ENCODE data around the gene ZNF367.

DNA sequence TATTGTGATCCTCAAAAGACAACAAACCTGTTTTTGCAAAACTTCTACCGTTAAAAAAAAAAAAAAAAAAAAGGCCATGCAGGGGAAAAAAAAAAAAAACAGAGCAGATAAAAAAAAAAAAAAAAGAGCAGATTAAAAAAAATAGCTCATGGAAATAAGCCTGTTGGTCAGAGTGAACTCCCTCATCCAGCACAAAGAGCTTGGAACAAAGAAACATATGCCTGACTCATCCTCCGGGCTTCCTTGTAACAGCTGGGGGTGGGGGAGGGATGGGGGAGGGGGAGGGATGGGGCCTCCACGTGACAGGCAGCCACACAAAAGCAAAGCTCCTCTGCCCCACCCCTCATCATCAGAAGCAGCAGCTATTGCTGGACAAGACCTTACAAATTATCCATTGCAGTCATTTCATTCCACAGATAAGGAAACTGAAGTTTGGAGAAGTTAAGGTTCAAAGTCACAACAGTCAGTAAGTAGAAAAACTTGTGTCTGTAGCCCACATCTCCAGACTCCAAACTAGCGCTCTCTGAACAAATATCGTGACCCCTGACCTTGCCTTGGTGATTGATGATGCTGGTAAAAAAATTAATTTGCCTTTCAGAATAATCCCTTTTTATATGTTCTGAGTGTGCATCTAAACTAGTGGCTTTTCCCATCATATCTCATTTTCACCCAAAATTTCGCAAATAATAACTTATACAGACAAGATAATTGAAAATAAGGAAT, 73.6 kb downstream of the ZNF367 start:
- TF ChIP-seq, protein P1, sequence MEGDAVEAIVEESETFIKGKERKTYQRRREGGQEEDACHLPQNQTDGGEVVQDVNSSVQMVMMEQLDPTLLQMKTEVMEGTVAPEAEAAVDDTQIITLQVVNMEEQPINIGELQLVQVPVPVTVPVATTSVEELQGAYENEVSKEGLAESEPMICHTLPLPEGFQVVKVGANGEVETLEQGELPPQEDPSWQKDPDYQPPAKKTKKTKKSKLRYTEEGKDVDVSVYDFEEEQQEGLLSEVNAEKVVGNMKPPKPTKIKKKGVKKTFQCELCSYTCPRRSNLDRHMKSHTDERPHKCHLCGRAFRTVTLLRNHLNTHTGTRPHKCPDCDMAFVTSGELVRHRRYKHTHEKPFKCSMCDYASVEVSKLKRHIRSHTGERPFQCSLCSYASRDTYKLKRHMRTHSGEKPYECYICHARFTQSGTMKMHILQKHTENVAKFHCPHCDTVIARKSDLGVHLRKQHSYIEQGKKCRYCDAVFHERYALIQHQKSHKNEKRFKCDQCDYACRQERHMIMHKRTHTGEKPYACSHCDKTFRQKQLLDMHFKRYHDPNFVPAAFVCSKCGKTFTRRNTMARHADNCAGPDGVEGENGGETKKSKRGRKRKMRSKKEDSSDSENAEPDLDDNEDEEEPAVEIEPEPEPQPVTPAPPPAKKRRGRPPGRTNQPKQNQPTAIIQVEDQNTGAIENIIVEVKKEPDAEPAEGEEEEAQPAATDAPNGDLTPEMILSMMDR (optimal IDR thresholded peaks at IDR 0.05 in 1 of 3, IDR thresholded peaks at IDR 0.05 in 1 of 3, conservative IDR thresholded peaks at IDR 0.05 in 1 of 3; ENCODE audit: extremely low read depth in 1 of 3, insufficient read depth in 2 of 3, low read length in 3 of 3) = no peak
- no peak for TF ChIP-seq EZH2 (IDR thresholded peaks at IDR 0.05; ENCODE audit: low read length)

Measured in keratinocyte (primary cell).